K562 (cell line): Measurements from ENCODE around the gene AMH. TPM values are rescaled to one million over a fixed set of nuclear protein-coding genes. Genes with fewer than 3 reads are reported as not detected.

ENCODE experiments used
- DPF2 ChIP-seq: fragments of 450-650 bp; IDR thresholded peaks from 2 replicates; pipeline ENCODE4 v1.6.1; 2016
- ESRRB ChIP-seq: fragments of 250-450 bp; sonication (Bioruptor Pico); IDR thresholded peaks from 2 replicates; pipeline ENCODE4 v1.5.0; 2020; ENCODE audit warnings: mild to moderate bottlenecking, moderate library complexity, borderline replicate concordance
- ETS1 ChIP-seq: conservative IDR thresholded peaks from 2 replicates; pipeline ENCODE4 v1.6.1; 2011; ENCODE audit warnings: low read depth, mild to moderate bottlenecking, low read length; ENCODE audit not compliant: control insufficient read depth
- EZH2 ChIP-seq: IDR thresholded peaks from 2 replicates; pipeline ENCODE4 v1.6.1; 2012; ENCODE audit warnings: low read depth, mild to moderate bottlenecking, inconsistent platforms, low read length, borderline replicate concordance
- GTF2E2 ChIP-seq: fragments of 200-800 bp; sonication (Bioruptor generic); IDR thresholded peaks from 2 replicates; pipeline ENCODE4 v1.6.1; 2016; ENCODE audit warnings: missing genetic modification characterization, missing compliant biosample characterization
- ID3 ChIP-seq, 2 experiments: fragments of 250-450 bp in 1 of 2; fragments of 450-650 bp in 1 of 2; sonication (Bioruptor Pico) in 1 of 2; IDR thresholded peaks; 2 replicates each; pipeline versions ENCODE4 v1.6.1 to v1.8.0; 2016 to 2021; ENCODE audit warnings: mild to moderate bottlenecking in 2 of 2, moderate library complexity in 2 of 2, missing compliant biosample characterization in 1 of 2, missing genetic modification characterization in 1 of 2
- MNT ChIP-seq, 2 experiments: fragments of 450-650 bp; conservative IDR thresholded peaks; 2 replicates each; pipeline ENCODE4 v1.6.1; 2017; ENCODE audit warnings: mild to moderate bottlenecking in 2 of 2, moderate library complexity in 2 of 2
- NR2F6 ChIP-seq: fragments of 450-650 bp; formaldehyde crosslinking; IDR thresholded peaks from 2 replicates; pipeline ENCODE4 v1.4.0; 2020; ENCODE audit warnings: mild to moderate bottlenecking
- PCBP2 ChIP-seq: fragments of 200-400 bp; formaldehyde crosslinking; IDR thresholded peaks from 2 replicates; pipeline ENCODE4 v1.6.1; 2018; ENCODE audit warnings: low read length, low read depth, mild to moderate bottlenecking, moderate library complexity; ENCODE audit not compliant: poor library complexity, severe bottlenecking
- POLR2H ChIP-seq: IDR thresholded peaks from 2 replicates; pipeline ENCODE4 v1.6.1; 2016; ENCODE audit warnings: missing genetic modification characterization, low read depth, mild to moderate bottlenecking, control low read depth, missing compliant biosample characterization, moderate library complexity
- RAD21 ChIP-seq, 2 experiments: fragments of 250-450 bp in 1 of 2; fragments of 450-650 bp in 1 of 2; sonication (Bioruptor Pico) in 1 of 2; formaldehyde crosslinking in 1 of 2; IDR thresholded peaks in 1 of 2; conservative IDR thresholded peaks in 1 of 2; 2 replicates each; pipeline versions ENCODE4 v1.4.0 to v1.8.0; 2020 to 2022; ENCODE audit warnings: mild to moderate bottlenecking in 2 of 2, moderate library complexity in 1 of 2
- TBP ChIP-seq: optimal IDR thresholded peaks from 2 replicates; pipeline ENCODE3; 2011; ENCODE audit warnings: low read depth, low read length, improper control_type of control experiment
- USF1 ChIP-seq: sonication (generic); formaldehyde crosslinking; IDR thresholded peaks from 2 replicates; pipeline ENCODE4 v1.9.0; 2022; ENCODE audit warnings: mild to moderate bottlenecking, missing genetic modification reagents
- ZBTB34 ChIP-seq: fragments of 250-450 bp; sonication (Bioruptor Pico); IDR thresholded peaks from 2 replicates; pipeline ENCODE4 v1.8.0; 2021; ENCODE audit warnings: mild to moderate bottlenecking, moderate library complexity
- ZNF184 ChIP-seq: sonication (generic); formaldehyde crosslinking; IDR thresholded peaks from 2 replicates; pipeline ENCODE4 v1.5.0; 2020; ENCODE audit warnings: missing genetic modification reagents
- ZNF518B ChIP-seq: fragments of 250-450 bp; sonication (Bioruptor Pico); IDR thresholded peaks from 2 replicates; pipeline ENCODE4 v1.5.0; 2021; ENCODE audit warnings: mild to moderate bottlenecking, moderate library complexity
- polyA plus RNA-seq, 8 experiments: library from polyadenylated mRNA; depleted of rRNA in 4 of 8; stranded (reverse) in 5 of 8; unstranded in 3 of 8; fragments of >200 nt; fragmentation: Nextera tagmentation in 2 of 8; fragmentation: Illumina TruSeq in 1 of 8; extraction: Ambion mirVana in 2 of 8; extraction: Trizol in 1 of 8; gene quantifications; 2 replicates each; pipeline versions ENCODE4 v1.2.1 to v1.2.3, GENCODE V29; 2011 to 2014; ENCODE audit warnings: inconsistent platforms in 1 of 8, missing spikeins in 1 of 8
- total RNA-seq, 7 experiments: library from RNA; depleted of rRNA in 6 of 7; stranded (reverse); fragments of >200 nt in 6 of 7; fragmentation: Illumina TruSeq in 2 of 7; extraction: Trizol in 2 of 7; gene quantifications; 2 replicates each; pipeline versions ENCODE4 v1.2.1 to v1.2.3, GENCODE V29; 2011 to 2021; ENCODE audit warnings: low replicate concordance in 1 of 7

AMH gene
- total and polyA plus RNA-seq, 9 of the 15 experiments (the other 6 are each of a cell fraction or from before 2014, with no cell fraction given): 0.29 to 27.4 (median 2.6) TPM; not detected in 2

- no peak for TF ChIP-seq ID3 (CRISPR knock-in tag; IDR thresholded peaks at IDR 0.05)
- 0 out of 2 replicates have a peak, but pooled peaks have one; percentile 34 for TF ChIP-seq ID3 (tag; IDR thresholded peaks at IDR 0.05)
- no peak for TF ChIP-seq USF1 (CRISPR knock-in tag)
- TF ChIP-seq ETS1: 0 out of 2 replicates have a peak, but pooled peaks have one; percentile 11
- no peak for TF ChIP-seq RAD21 (CRISPR knock-in tag; conservative IDR thresholded peaks at IDR 0.05 in 1 of 2, IDR thresholded peaks at IDR 0.05 in 1 of 2)
- no peak for TF ChIP-seq ZBTB34 (CRISPR knock-in tag)
- TF ChIP-seq GTF2E2 (tag): no peak
- TF ChIP-seq ZNF184: no peak
- no peak for TF ChIP-seq ZNF518B (CRISPR knock-in tag)
- no peak for TF ChIP-seq ESRRB
- peak in 1 of 2 experiments; percentile 65; a peak in 1 of 4 replicates for TF ChIP-seq MNT (conservative IDR thresholded peaks at IDR 0.05)
- 0 out of 2 replicates have a peak, but pooled peaks have one; percentile 74 for TF ChIP-seq NR2F6 (CRISPR knock-in tag)
- TF ChIP-seq DPF2: no peak
- TF ChIP-seq PCBP2: peak; percentile 69
- 0 out of 2 replicates have a peak, but pooled peaks have one; percentile 32 for TF ChIP-seq POLR2H
- TF ChIP-seq EZH2: no peak
- TF ChIP-seq TBP: peak; percentile 8
Measured at GRCh38 chr19:2270423-2271233, 21.5 kb downstream of the AMH start (continued).
